Peyer's patch (tissue), 4 donors: ENCODE measurements around the gene CADPS2. TPM values are rescaled to one million over a fixed set of nuclear protein-coding genes. Genes with fewer than 3 reads are reported as not detected.

ENCODE experiments used
- DNase-seq, 3 donors: peaks; one replicate each; pipeline ENCODE4 v3.0.0-alpha.2; 2017 to 2019
- H3K27ac ChIP-seq, 4 donors: fragments of 200-600 bp; sonication (generic); one replicate each; pipeline ENCODE4 v1.5.1; 2016 to 2019
- H3K27me3 ChIP-seq, 2 donors: fragments of 200-600 bp; sonication (generic); one replicate each; pipeline ENCODE4 v1.5.1; 2019
- H3K36me3 ChIP-seq, 3 donors: fragments of 200-600 bp; sonication (generic); one replicate each; pipeline ENCODE4 v1.5.1; 2016 to 2019
- H3K4me1 ChIP-seq, 4 donors: fragments of 200-600 bp; sonication (generic); one replicate each; pipeline ENCODE4 v1.5.1; 2016 to 2019
- H3K4me3 ChIP-seq, 4 donors: fragments of 200-600 bp; sonication (generic); 1 replicate in 3 of 4; 2 replicates in 1 of 4; pipeline ENCODE4 v1.5.1; 2016 to 2019; ENCODE audit warnings: mild to moderate bottlenecking in 1 of 4
- H3K9me3 ChIP-seq, 4 donors: fragments of 200-600 bp; sonication (generic); one replicate each; pipeline ENCODE4 v1.5.1; 2016 to 2019; ENCODE audit warnings: mild to moderate bottlenecking in 1 of 4
- CTCF ChIP-seq, 6 experiments: fragments of 450-650 bp in 4 of 6; fragments of 200-600 bp in 2 of 6; sonication (generic) in 1 of 6; IDR thresholded peaks; one replicate each; pipeline ENCODE4 v1.5.1; 2017 to 2019; ENCODE audit warnings: antibody characterized with exemption in 6 of 6, mild to moderate bottlenecking in 3 of 6, moderate library complexity in 1 of 6
- POLR2A ChIP-seq, 2 donors: fragments of 450-650 bp; IDR thresholded peaks; one replicate each; pipeline ENCODE4 v1.5.1; 2017; ENCODE audit warnings: antibody characterized with exemption in 2 of 2, mild to moderate bottlenecking in 2 of 2, moderate library complexity in 2 of 2
- total RNA-seq, 4 donors: library from RNA; depleted of rRNA; stranded (reverse); fragments of >200 nt; gene quantifications; one replicate each; pipeline ENCODE4 v1.1.0, GENCODE V29; 2016

Gene CADPS2
- total RNA-seq, 4 donors from 2014 or later: 11.4 to 21.5 (median 16.5) TPM

DNA sequence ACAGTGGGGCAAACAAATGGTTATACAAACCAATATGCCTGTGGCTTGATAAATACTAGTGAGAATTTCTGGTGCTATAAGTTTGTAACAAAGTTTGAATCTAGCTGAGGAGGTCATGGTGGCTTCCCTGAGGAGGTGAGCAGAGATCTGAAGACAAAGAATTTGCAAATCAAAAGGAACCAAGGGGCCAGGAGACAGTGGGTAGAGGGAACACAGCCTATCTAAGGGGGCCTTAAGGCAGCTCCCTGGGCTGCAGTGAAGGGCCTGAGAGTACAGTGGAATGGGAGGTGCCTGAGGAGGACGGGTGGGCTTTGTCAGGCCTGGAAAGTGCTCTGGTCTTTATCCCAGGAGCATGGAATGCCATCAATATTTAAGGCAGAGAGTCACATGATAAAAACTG lies 209.1 kb downstream of the CADPS2 start:
- Histone ChIP-seq H3K4me1 (no peaks in the 10 kb centered on the region), H3K27me3 (no peaks in the 10 kb centered on the region), H3K9me3 (no peaks in the 10 kb centered on the region), H3K4me3 (no peak overlapping the region), H3K36me3 (no peaks in the 10 kb centered on the region), H3K27ac (no peak overlapping the region)
- DNase-seq: no peak
- TF ChIP-seq POLR2A (IDR thresholded peaks at IDR 0.05) (no peak), CTCF (IDR thresholded peaks at IDR 0.05) (no peak)

- H3K27ac ChIP-seq: no peak overlapping the region
- no peaks in the 10 kb centered on the region for H3K4me1 ChIP-seq
- H3K36me3 ChIP-seq: no peaks in the 10 kb centered on the region
- DNase-seq: no peak
- no peaks in the 10 kb centered on the region for H3K9me3 ChIP-seq
- no peaks in the 10 kb centered on the region for H3K27me3 ChIP-seq
- TF ChIP-seq CTCF (IDR thresholded peaks at IDR 0.05): no peak
- TF ChIP-seq POLR2A (IDR thresholded peaks at IDR 0.05): no peak
- H3K4me3 ChIP-seq: no peak overlapping the region
Observed at GRCh38 chr7:122676466-122676865, 209.8 kb downstream of the CADPS2 start.

- no peak overlapping the region for H3K4me3 ChIP-seq
- DNase-seq: no peak
- no peaks in the 10 kb centered on the region for H3K4me1 ChIP-seq
- no peak overlapping the region for H3K27ac ChIP-seq
- H3K36me3 ChIP-seq: no peaks in the 10 kb centered on the region
- TF ChIP-seq POLR2A (IDR thresholded peaks at IDR 0.05): no peak
- no peak for TF ChIP-seq CTCF (IDR thresholded peaks at IDR 0.05)
- no peaks in the 10 kb centered on the region for H3K9me3 ChIP-seq
- no peaks in the 10 kb centered on the region for H3K27me3 ChIP-seq
Observed at GRCh38 chr7:122675621-122676020, 210.6 kb downstream of the CADPS2 start.

- Histone ChIP-seq H3K36me3 (no peaks in the 10 kb centered on the region), H3K4me1 (no peaks in the 10 kb centered on the region), H3K27ac (no peak overlapping the region), H3K9me3 (no peaks in the 10 kb centered on the region), H3K27me3 (no peaks in the 10 kb centered on the region), H3K4me3 (no peak overlapping the region)
- no peak for DNase-seq
- TF ChIP-seq CTCF (IDR thresholded peaks at IDR 0.05) (no peak), POLR2A (IDR thresholded peaks at IDR 0.05) (no peak)
Observed at GRCh38 chr7:122675011-122675410, 211.2 kb downstream of the CADPS2 start.

DNA sequence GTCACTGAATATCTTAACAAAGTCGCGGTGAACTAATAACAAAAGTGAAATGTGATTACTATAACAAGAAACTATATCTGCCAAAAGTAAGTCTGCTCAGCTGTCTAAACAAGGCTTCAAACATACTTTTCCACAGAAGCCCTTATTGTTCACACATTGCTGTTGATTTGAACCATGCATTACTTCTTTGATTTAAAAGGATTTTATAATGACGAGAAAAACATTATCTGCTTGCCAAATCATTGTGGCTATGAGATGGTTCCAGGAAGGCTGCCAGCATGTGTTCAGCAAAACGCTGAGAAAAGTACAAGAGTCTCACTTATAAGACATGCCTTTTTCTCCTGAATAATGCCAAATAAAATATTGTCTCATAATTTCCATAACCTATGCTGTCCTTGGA lies 211.8 kb downstream of the CADPS2 start:
- TF ChIP-seq POLR2A (IDR thresholded peaks at IDR 0.05): no peak
- no peak for TF ChIP-seq CTCF (IDR thresholded peaks at IDR 0.05)
- no peaks in the 10 kb centered on the region for H3K4me1 ChIP-seq
- no peaks in the 10 kb centered on the region for H3K27me3 ChIP-seq
- no peak overlapping the region for H3K27ac ChIP-seq
- no peaks in the 10 kb centered on the region for H3K9me3 ChIP-seq
- no peak overlapping the region for H3K4me3 ChIP-seq
- no peak for DNase-seq
- H3K36me3 ChIP-seq: no peaks in the 10 kb centered on the region

DNA sequence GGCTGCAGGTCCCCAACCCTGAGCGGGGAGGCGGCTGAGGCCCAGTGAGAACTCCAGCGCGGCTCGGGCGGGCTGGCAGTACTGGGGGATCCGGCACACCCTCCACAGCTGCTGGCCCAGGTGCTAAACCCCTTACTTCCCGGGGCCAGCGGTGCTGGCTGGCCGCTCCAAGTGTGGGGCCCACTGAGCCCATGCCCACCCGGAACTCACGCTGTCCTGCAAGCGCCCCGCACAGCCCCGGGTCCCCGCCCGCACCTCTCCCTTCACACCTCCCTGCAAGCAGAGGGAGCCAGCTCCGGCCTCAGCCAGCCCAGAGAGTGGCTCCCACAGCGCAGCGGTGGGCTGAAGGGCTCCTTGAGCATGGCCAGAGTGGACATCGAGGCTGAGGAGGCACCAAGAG lies 212.3 kb downstream of the CADPS2 start:
- Histone ChIP-seq H3K27ac (no peak overlapping the region), H3K4me1 (no peaks in the 10 kb centered on the region), H3K36me3 (no peaks in the 10 kb centered on the region), H3K27me3 (no peaks in the 10 kb centered on the region), H3K4me3 (no peak overlapping the region), H3K9me3 (no peaks in the 10 kb centered on the region)
- no peak for DNase-seq
- TF ChIP-seq CTCF (IDR thresholded peaks at IDR 0.05): no peak
- no peak for TF ChIP-seq POLR2A (IDR thresholded peaks at IDR 0.05)
